WERI-Rb-1 (cell line): ENCODE measurements around the gene C1QTNF5.

ENCODE experiments used
- DNase-seq: peaks from one replicate; pipeline ENCODE4 v3.0.0-alpha.2; 2020
- H3K27ac ChIP-seq: fragments of 250-450 bp; sonication (Bioruptor Pico); 2 replicates; pipeline ENCODE4 v1.5.1; 2020; ENCODE audit warnings: mild to moderate bottlenecking, moderate library complexity
- H3K27me3 ChIP-seq: fragments of 250-450 bp; sonication (Bioruptor Pico); 2 replicates; pipeline ENCODE4 v1.5.1; 2021; ENCODE audit warnings: mild to moderate bottlenecking, low read depth, moderate library complexity; ENCODE audit not compliant: insufficient read depth, severe bottlenecking
- H3K36me3 ChIP-seq: fragments of 250-450 bp; sonication (Bioruptor Pico); 2 replicates; pipeline ENCODE4 v1.5.1; 2020; ENCODE audit warnings: mild to moderate bottlenecking, moderate library complexity
- H3K4me3 ChIP-seq: 2 replicates; pipeline ENCODE4 v1.5.1; 2011; ENCODE audit warnings: low read depth, mild to moderate bottlenecking, control low read depth, low read length
- H3K9me3 ChIP-seq: fragments of 250-450 bp; sonication (Bioruptor Pico); 2 replicates; pipeline ENCODE4 v1.5.1; 2021; ENCODE audit warnings: mild to moderate bottlenecking, moderate library complexity; ENCODE audit not compliant: severe bottlenecking
- CTCF ChIP-seq: IDR thresholded peaks from 2 replicates; pipeline ENCODE4 v1.5.1; 2011; ENCODE audit warnings: low read depth, mild to moderate bottlenecking, control low read depth, inconsistent platforms, low read length

C1QTNF5 gene

GRCh38 chr11:119351232-119351631 is 10.5 kb upstream of the C1QTNF5 start:
- no peak for DNase-seq
- no peaks in the 10 kb centered on the region for H3K9me3 ChIP-seq
- no peaks in the 10 kb centered on the region for H3K27me3 ChIP-seq
- no peak for TF ChIP-seq CTCF
- no peak overlapping the region for H3K27ac ChIP-seq
- peaks cover 13% of the 10 kb centered on the region for H3K36me3 ChIP-seq
- no peak overlapping the region for H3K4me3 ChIP-seq

- TF ChIP-seq CTCF: no peak
- Histone ChIP-seq H3K9me3 (no peaks in the 10 kb centered on the region), H3K27ac (no peak overlapping the region), H3K27me3 (no peaks in the 10 kb centered on the region), H3K36me3 (peaks cover 8% of the 10 kb centered on the region), H3K4me3 (no peak overlapping the region)
- DNase-seq: no peak
Observed at GRCh38 chr11:119350302-119350701, 9.6 kb upstream of the C1QTNF5 start.

- Histone ChIP-seq H3K27me3 (no peaks in the 10 kb centered on the region), H3K36me3 (no peaks in the 10 kb centered on the region), H3K9me3 (no peaks in the 10 kb centered on the region), H3K4me3 (no peak overlapping the region), H3K27ac (no peak overlapping the region)
- DNase-seq: no peak
- TF ChIP-seq CTCF: no peak
Observed at GRCh38 chr11:119347940-119348605, 7.4 kb upstream of the C1QTNF5 start.

GRCh38 chr11:119347242-119347641 is 6.6 kb upstream of the C1QTNF5 start:
- Histone ChIP-seq H3K27me3 (no peaks in the 10 kb centered on the region), H3K36me3 (no peaks in the 10 kb centered on the region), H3K9me3 (no peaks in the 10 kb centered on the region), H3K4me3 (no peak overlapping the region), H3K27ac (no peak overlapping the region)
- no peak for DNase-seq
- TF ChIP-seq CTCF: no peak

GRCh38 chr11:119346605-119347004 is 5.9 kb upstream of the C1QTNF5 start, which contains the start of gene MFRP:
TSS of gene MFRP (minus strand) at chr11:119346705. CDS start at chr11:119346513, 192 bp downstream.
- no peaks in the 10 kb centered on the region for H3K27me3 ChIP-seq
- no peak within 1 kb of the TSS for H3K4me3 ChIP-seq
- no peak within 1 kb of the TSS for H3K27ac ChIP-seq
- DNase-seq: no peak
- TF ChIP-seq CTCF: no peak
- no peaks in the 10 kb centered on the region for H3K9me3 ChIP-seq
- no peaks in the 10 kb centered on the region for H3K36me3 ChIP-seq

- TF ChIP-seq CTCF: no peak
- Histone ChIP-seq H3K9me3 (no peaks in the 10 kb centered on the region), H3K36me3 (no peaks in the 10 kb centered on the region), H3K27me3 (peaks cover 9% of the 10 kb centered on the region), H3K27ac (no peak overlapping the region), H3K4me3 (no peak overlapping the region)
- DNase-seq: no peak
Observed at GRCh38 chr11:119345685-119346084, 5.0 kb upstream of the C1QTNF5 start.
